Heart left ventricle (tissue), 16 donors: Measurements from ENCODE around the gene ZNF341. TPM values are rescaled to one million over a fixed set of nuclear protein-coding genes. Genes with fewer than 3 reads are reported as not detected.
A peak's percentile ranks its signal among the peaks of the same experiment; 100 is the strongest.

Experiments
- ATAC-seq, 4 donors: fragments of 200-7000 bp; cut with Tn5 transposase; one replicate each; pipeline ENCODE4 v1.9.1; 2020 to 2022; ENCODE audit warnings: moderate library complexity in 4 of 4, mild to moderate bottlenecking in 3 of 4, moderate number of reproducible peaks in 1 of 4
- DNase-seq, 5 donors: peaks; one replicate each; pipeline ENCODE4 v3.0.0-alpha.2; 2020
- H3K27ac ChIP-seq, 12 donors: fragments of 200-600 bp; sonication (generic) in 4 of 12; one replicate each; pipeline versions ENCODE4 v1.5.0 to v1.8.0; 2016 to 2022; ENCODE audit warnings: mild to moderate bottlenecking in 2 of 12
- H3K27me3 ChIP-seq, 9 donors: fragments of 200-600 bp; sonication (generic) in 2 of 9; one replicate each; pipeline versions ENCODE4 v1.5.1 to v1.8.0; 2016 to 2022; ENCODE audit warnings: mild to moderate bottlenecking in 3 of 9
- H3K36me3 ChIP-seq, 9 donors: fragments of 200-600 bp; sonication (generic) in 2 of 9; one replicate each; pipeline versions ENCODE4 v1.5.0 to v1.8.0; 2018 to 2022; ENCODE audit warnings: mild to moderate bottlenecking in 2 of 9
- H3K4me1 ChIP-seq, 12 donors: fragments of 200-600 bp; sonication (generic) in 4 of 12; one replicate each; pipeline versions ENCODE4 v1.5.0 to v1.8.0; 2016 to 2022; ENCODE audit warnings: mild to moderate bottlenecking in 3 of 12
- H3K4me3 ChIP-seq, 12 donors: fragments of 200-600 bp; sonication (generic) in 4 of 12; one replicate each; pipeline versions ENCODE4 v1.5.0 to v1.8.0; 2017 to 2022; ENCODE audit warnings: mild to moderate bottlenecking in 9 of 12, moderate library complexity in 4 of 12
- H3K9me3 ChIP-seq, 12 donors: fragments of 200-600 bp; sonication (generic) in 4 of 12; one replicate each; pipeline versions ENCODE4 v1.5.0 to v1.8.0; 2016 to 2022; ENCODE audit warnings: mild to moderate bottlenecking in 1 of 12
- POLR2A ChIP-seq, 2 donors: fragments of 450-650 bp; IDR thresholded peaks; one replicate each; pipeline ENCODE4 v1.6.1; 2017; ENCODE audit warnings: antibody characterized with exemption in 2 of 2, mild to moderate bottlenecking in 2 of 2, moderate library complexity in 2 of 2
- WGBS, 4 donors: extraction: QIAGEN DNeasy Blood & Tissue Kit in 2 of 4; methylation state at CpG; one replicate each; pipeline versions ENCODE4 v1.1.5 to v1.1.7; 2013 to 2018; 5-methylcytosine and 5-hydroxymethylcytosine counted together
- intact Hi-C, 10 donors: fragments of 100-400 bp; cut with DNase I; formaldehyde crosslinking; loops; one replicate each; pipeline versions ENCODE4 v1.11.1 to v1.14.2; 2022
- polyA plus RNA-seq, 2 donors: library from polyadenylated mRNA; stranded (reverse); fragments of 200-250 nt; gene quantifications; one replicate each; pipeline ENCODE4 v1.2.3, GENCODE V29; 2013
- total RNA-seq, 9 donors: library from RNA; depleted of rRNA in 2 of 9; stranded (reverse); fragments of >200 nt in 2 of 9; fragmentation: NEBNext Ultra II Directional in 3 of 9; extraction: Animal tissue kit (Norgen Biotek cat#: 25700) in 3 of 9; gene quantifications; one replicate each; pipeline versions ENCODE4 v1.1.0 to v1.2.4, GENCODE V29; 2016 to 2023
- TF ChIP-seq, protein P1 (sequence below), 12 donors: fragments of 200-600 bp; sonication (generic) in 4 of 12; IDR thresholded peaks; one replicate each; pipeline versions ENCODE4 v1.5.0 to v1.8.0; 2018 to 2022; ENCODE audit warnings: antibody characterized with exemption in 12 of 12, mild to moderate bottlenecking in 5 of 12
- donor health status: ischemic (EF 13 %, LVEDD 7.1; RV severe dilation, severe dysfunction).
- donor health status: healthy with polysubstance abuse.
- donor health status: DM: no; HTN: yes; CAD: no.
- donor health status: DM: no; HTN: no; CAD: no.
- donor health status: ischemic (EF 25% LVEDD 6.9; RV normal size, moderate dysfunction).
- donor health status: ischemic (EF 25% LVEDD 5.7; RV mildly dilated, moderate dysfunction).
- donor health status: healthy.
- donor health status: DM: yes; HTN: yes; CAD: no.
- donor health status: ischemic (EF 35%, LVEDD 5.7; RV mildly dilated, moderate dysfunction).
- donor health status: nonischemic (EF 11% LVEDD 7.7; RV severe dilation, severe dysfunction).
- donor health status: DM: yes; HTN: yes; CAD: no.
- donor health status: PGD.
- donor health status: ischemic (EF 29% LVEDD 5.4; RV normal size, mild dysfunction).
- donor health status: nonischemic (EF 23%, LVEDD 6.1; RV moderate dilation, normal function).

Gene ZNF341
- total and polyA plus RNA-seq, 11 donors = 1.2 to 3.3 (median 1.7) TPM

DNA sequence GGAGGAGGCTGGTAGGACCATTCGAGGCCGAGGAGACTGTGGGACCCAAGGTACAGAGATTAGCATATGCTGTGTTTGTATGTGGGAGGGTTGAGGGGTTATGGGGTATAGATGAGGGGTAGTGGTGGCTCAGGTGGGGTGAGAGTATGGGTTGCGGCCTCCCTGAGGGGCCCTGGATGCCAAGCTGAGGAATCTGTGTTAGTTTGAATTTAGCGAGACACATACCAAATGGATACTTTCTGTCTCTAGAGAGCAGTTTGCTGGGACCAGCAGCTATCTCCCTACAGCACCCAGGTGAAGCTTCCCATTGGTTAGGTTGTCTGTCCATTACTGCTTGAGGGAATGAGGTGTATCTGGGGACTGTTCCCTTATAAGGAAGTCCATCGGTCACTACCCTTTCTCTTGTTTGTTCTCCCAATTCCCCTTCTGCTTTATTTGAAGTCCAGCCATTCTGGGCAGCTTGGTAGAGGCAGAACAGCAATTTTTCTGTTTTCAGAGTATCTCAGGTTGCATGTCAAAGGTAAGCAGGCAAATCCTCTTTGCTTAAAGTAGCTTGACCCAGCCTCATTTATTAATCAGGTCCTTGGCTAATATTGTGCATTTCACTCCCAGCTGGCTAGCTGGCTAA, 94.6 kb downstream of the ZNF341 start:
- DNase-seq = no peak
- no peaks in the 10 kb centered on the region for H3K27me3 ChIP-seq
- peaks cover 0 to 98% (median 79%) of the 10 kb centered on the region in 12 donors for H3K4me1 ChIP-seq
- no peak for TF ChIP-seq POLR2A (IDR thresholded peaks at IDR 0.05)
- TF ChIP-seq, protein P1, sequence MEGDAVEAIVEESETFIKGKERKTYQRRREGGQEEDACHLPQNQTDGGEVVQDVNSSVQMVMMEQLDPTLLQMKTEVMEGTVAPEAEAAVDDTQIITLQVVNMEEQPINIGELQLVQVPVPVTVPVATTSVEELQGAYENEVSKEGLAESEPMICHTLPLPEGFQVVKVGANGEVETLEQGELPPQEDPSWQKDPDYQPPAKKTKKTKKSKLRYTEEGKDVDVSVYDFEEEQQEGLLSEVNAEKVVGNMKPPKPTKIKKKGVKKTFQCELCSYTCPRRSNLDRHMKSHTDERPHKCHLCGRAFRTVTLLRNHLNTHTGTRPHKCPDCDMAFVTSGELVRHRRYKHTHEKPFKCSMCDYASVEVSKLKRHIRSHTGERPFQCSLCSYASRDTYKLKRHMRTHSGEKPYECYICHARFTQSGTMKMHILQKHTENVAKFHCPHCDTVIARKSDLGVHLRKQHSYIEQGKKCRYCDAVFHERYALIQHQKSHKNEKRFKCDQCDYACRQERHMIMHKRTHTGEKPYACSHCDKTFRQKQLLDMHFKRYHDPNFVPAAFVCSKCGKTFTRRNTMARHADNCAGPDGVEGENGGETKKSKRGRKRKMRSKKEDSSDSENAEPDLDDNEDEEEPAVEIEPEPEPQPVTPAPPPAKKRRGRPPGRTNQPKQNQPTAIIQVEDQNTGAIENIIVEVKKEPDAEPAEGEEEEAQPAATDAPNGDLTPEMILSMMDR (IDR thresholded peaks at IDR 0.05) = no peak
- intact Hi-C loops = no loop called here
- H3K4me3 ChIP-seq = no peak overlapping the region
- ATAC-seq = no peak
- WGBS, 4 donors = 83 to 91% (median 88%) methylated on average over 5 of the region's 5 CpGs
- H3K36me3 ChIP-seq = peaks cover 0 to 5% (median 0%) of the 10 kb centered on the region in 9 donors
- H3K27ac ChIP-seq = peak overlapping the region in 1 of 12 donors; percentile 63
- no peaks in the 10 kb centered on the region for H3K9me3 ChIP-seq

DNA sequence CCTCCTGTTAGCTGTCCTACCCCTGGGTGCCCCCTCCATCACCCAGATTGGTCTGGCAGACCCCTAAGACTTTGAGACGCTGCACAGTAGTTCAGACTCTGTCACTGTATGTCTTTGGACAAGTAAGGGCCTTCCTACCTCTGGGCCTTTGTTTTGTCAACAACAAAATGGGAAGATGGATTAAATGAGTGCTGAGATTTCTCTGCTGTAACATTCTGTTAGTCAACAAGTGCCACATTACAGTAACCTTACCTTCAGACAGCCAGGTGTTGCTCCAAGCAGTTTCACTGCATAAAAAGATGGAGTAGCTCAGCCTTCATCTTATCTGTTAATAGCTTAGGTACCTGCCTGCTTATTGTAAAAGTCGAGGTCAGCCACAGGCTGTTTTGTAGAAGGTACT, 95.3 kb downstream of the ZNF341 start:
- Histone ChIP-seq H3K9me3 (no peaks in the 10 kb centered on the region), H3K27me3 (no peaks in the 10 kb centered on the region), H3K27ac (peak overlapping the region in 2 of 12 donors; percentile 63 to 69), H3K4me3 (no peak overlapping the region), H3K4me1 (peaks cover 0 to 99% (median 82%) of the 10 kb centered on the region in 12 donors), H3K36me3 (peaks cover 0 to 5% (median 0%) of the 10 kb centered on the region in 9 donors)
- WGBS, 4 donors = 63 to 94% (median 75%) methylated on average over 2 of the region's 2 CpGs
- TF ChIP-seq, protein P1 (IDR thresholded peaks at IDR 0.05) = no peak
- TF ChIP-seq POLR2A (IDR thresholded peaks at IDR 0.05) = no peak
- intact Hi-C loops = no loop called here
- no peak for DNase-seq
- no peak for ATAC-seq

DNA sequence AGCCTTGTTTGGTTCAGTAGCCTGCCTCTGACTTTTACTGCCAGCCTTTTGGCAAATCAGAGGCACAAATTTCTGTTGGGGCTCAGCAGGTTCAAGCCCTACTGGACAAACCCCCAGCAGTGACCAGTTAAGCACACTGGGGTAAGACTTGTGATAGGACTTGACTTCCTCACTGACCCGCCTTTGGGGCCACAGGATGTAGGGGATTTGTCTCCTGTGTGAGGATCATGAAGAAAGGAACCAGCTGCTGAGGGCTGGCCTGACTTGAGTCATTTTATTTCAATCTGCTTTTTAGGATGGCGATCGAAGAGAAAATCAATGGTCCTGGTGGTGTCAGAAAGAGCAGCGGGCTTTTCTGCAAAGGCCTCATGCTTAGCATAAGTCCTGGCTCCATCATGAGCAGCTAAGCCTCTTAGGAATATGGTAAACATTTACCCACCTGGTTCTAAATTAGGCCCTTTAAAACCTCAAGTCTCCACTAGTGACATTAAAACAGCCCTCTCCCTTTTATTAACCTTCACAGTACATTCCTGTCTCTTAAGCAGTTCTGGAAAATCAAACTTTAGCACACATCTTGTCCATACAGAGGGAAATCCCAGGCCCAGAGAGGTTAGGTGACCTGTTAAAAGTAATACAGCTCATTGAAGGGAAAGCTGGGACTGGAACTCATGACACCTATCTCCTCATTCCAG, 96.0 kb downstream of the ZNF341 start:
- H3K4me1 ChIP-seq = peaks cover 4 to 99% (median 82%) of the 10 kb centered on the region in 12 donors
- no peaks in the 10 kb centered on the region for H3K9me3 ChIP-seq
- 63 to 77% (median 72%) methylated on average over 4 of the region's 4 CpGs for WGBS, 4 donors
- no peak for TF ChIP-seq POLR2A (IDR thresholded peaks at IDR 0.05)
- TF ChIP-seq, protein P1 (IDR thresholded peaks at IDR 0.05) = no peak
- no peak overlapping the region for H3K4me3 ChIP-seq
- peak overlapping the region in 6 of 12 donors; percentile 0 to 69 (median 50) for H3K27ac ChIP-seq
- DNase-seq = no peak
- no peaks in the 10 kb centered on the region for H3K27me3 ChIP-seq
- H3K36me3 ChIP-seq = peaks cover 0 to 5% (median 0%) of the 10 kb centered on the region in 9 donors
- intact Hi-C loops = no loop called here
- no peak for ATAC-seq

DNA sequence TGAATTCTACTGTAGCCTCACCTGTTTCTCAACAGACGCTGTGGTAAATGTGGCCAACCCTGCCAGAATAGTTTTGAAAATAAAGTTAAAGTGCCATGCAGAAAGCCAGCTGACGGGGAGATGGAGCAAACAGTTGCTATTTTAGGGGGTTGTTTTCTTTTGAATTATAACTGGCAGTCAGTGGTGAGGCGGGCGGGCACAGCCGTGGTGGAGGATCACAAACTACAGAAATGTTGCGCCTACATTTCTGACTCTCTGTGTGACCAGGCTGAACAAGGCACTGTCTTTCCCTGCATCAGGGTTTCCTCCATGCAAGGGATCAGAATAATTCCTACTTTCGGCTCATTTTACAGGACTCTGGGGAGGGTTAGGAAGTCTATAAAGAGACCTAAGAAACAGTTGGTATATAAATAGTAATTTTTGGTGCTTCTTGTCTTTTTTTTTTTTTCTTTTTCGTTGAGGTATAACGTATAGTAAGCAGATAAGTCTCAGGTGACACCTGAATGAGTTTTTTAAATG, 96.6 kb downstream of the ZNF341 start:
- DNase-seq (no peak), ATAC-seq (peak in 2 of 4 donors; percentile 33 to 35)
- Histone ChIP-seq H3K9me3 (no peaks in the 10 kb centered on the region), H3K4me1 (peaks cover 4 to 100% (median 86%) of the 10 kb centered on the region in 12 donors), H3K36me3 (peaks cover 0 to 5% (median 0%) of the 10 kb centered on the region in 9 donors), H3K27ac (peak overlapping the region in 7 of 12 donors; percentile 0 to 69 (median 41)), H3K27me3 (no peaks in the 10 kb centered on the region), H3K4me3 (no peak overlapping the region)
- 35 to 62% (median 51%) methylated on average over 9 of the region's 9 CpGs for WGBS, 4 donors
- TF ChIP-seq, protein P1 (IDR thresholded peaks at IDR 0.05) = no peak
- no peak for TF ChIP-seq POLR2A (IDR thresholded peaks at IDR 0.05)
- intact Hi-C loops = no loop called here
